ENCODE data around the gene PNRC2. TPM values are rescaled to one million over a fixed set of nuclear protein-coding genes. Genes with fewer than 3 reads are reported as not detected.

The PNRC2 gene, protein sequence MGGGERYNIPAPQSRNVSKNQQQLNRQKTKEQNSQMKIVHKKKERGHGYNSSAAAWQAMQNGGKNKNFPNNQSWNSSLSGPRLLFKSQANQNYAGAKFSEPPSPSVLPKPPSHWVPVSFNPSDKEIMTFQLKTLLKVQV
- polyA plus RNA-seq (2013, experiment 1 of 2; ENCODE audit: insufficient read length) = 50.8 TPM
- polyA plus RNA-seq (2013, experiment 2 of 2; ENCODE audit: insufficient read length) = 57.8 TPM

DNA sequence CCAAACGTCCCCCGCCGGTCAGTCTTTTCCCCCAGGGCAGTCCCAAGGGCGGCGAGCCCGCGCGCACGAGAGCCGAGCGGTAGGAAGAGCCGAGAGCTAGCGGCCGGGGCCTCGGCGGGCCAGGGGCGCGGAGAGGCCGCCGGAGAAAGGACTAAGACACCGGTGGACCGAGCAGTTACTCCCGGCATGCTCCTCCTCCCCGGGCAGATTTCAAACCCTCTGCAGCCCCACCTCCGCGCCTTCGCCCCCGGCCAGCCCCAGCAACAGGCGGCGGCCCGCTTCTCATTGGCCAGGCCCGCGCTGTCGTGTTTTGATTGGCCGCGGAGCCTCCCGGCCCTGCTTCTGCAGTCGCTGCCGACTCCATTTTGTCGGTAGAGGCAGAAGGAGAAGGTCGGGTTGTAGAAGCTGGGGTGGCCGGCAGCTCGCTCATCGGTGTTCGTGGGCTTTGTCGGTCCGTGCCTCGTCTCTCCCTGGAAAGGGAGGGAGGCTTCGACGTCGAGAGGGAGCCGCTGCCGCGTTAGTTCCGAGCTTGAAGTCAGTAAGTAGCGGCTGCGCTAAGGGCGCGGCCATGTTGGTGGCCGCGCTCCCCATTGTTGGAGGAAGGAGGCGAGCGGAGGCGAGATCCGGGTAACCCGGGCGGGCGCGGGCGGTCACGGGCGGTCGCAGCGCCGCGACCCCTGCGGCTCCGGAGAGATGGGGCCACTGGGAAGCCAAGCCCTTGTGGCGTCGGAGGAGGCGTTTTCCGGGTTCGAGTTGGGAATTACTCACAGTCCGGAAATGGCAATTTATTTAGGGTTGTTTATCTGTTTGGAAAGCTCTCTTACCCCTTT lies at the start of gene PNRC2:
Gene PNRC2 (plus strand): TSS at position 368 of the 830 bp plus-strand sequence. CDS start 1,630 bp downstream, outside the sequence.
- peak; percentile 96 for DNase-seq

DNA sequence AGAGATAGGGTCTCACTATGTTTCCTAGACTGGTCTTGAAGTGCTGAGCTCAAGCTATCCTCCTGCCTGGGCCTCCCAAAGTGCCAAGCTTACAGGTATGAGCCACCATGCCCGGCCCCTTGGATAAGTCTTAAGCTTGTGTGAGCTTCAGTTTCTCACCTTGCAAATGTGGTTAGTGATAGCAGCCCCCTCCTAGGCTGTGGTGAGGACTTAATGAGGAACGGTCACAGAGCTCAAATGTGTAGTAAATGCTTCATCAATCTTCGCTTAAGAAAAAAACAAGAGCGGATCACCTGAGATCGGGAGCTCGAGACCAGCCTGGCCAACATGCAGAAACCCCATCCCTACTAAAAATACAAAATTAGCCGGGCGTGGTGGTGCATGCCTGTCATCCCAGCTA lies 49.5 kb upstream of the PNRC2 start:
- DNase-seq = no peak

DNA sequence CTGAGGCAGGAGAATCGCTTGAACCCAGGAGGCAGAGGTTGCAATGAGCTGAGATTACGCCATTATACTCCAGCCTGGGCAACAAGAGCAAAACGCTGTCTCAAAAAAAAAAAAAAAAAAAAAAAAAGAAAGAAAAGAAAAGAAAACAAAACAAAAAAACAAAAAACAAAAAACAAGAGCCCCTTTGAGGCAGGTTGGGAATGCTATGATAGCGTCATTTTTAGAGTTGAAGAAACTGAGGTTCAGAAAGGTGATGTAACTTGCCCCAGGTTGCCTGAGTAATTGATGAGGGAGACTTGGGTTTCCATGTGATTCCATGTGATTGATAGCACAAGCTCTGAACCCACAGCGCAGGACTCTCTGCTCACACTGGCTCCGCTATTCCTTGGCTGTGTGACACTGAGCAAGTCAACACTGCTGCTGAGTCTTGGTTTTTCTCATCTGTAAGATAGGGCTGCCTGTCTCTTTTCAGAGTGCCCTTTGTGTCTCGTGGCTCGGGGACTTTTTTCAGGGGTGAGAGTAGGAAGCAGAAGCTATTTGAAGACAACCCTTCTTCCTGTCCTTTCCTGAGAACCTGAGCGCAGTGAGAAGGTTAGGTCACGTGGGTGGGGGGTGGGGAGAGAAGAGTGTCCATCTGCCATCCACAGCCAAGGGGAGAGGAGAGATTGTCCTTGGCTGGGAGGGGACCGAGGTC lies 48.9 kb upstream of the PNRC2 start:
- DNase-seq = no peak

DNA sequence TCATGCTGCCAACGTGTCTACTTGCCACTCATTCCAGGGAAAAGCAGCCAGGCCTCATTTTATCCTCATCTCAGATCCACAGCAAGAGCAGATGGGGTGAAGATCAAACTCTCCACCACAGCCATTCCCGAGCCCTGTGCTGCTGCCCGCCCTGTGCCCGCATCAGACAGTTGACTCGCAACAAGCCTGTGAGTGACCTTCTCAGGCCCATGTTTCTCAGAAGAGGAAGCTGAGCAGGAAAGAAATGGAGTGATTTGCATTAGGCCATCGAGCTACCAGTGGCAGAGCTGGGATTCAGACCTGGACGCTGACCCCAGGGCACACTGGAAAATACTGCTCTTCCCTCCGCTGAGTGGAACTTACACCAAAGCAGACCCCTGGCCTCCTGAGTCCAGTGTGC lies 47.7 kb upstream of the PNRC2 start:
- DNase-seq = no peak

DNA sequence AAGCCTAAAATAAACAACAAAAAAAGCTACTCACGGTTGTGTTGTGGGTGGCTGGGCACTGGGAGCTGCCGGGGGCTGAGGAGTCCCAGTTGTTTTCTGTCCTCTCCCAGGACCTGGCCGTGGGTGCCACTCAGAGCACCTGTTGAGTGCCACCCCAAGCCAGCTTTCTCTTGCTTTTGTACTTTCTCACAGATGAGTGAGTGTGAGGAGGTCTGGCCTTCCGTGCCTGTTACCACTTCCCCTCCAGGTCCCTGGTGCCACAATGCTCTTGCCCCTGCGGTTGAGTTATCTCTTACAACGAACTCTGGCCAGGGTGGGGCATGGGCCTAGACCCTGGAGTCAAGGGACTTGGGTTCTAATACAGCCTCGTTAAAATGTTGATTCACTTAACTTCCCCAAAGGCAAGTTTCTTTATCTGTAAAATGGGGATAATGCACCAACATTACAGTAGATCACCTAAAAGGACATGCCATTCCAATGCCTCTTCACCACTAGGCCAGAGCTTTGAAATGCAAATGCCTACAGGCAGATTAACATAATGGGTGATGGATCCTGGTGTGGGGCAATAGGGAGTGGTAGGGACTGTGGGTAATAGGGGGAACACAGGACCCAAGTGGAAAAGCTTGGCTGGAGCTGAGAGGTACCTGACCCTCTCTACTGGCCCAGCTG lies 46.3 kb upstream of the PNRC2 start, which contains the start of gene CNR2:
Gene CNR2 (minus strand): TSS at position 151 of the 669 bp plus-strand sequence. CDS start 37,745 bp downstream, outside the sequence.
- no peak for DNase-seq

DNA sequence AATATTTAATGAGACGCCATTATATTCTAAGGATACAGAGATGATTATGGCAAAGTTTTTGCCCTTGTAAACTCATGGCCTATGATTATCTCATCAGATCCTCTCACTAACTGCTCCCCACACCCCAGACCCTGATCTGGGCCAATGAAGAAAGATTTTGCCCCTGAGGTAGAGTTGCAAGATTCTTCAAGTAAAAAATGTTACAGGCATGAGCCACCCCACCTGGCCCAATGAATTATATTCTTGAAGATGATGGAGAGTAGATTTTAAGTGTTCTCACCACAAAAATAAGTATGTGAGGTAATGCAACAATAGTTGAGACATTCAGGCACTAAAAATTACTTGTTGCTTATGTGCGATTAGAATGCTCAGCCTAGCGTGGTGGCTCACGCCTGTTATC lies 44.7 kb upstream of the PNRC2 start:
- DNase-seq = no peak

DNA sequence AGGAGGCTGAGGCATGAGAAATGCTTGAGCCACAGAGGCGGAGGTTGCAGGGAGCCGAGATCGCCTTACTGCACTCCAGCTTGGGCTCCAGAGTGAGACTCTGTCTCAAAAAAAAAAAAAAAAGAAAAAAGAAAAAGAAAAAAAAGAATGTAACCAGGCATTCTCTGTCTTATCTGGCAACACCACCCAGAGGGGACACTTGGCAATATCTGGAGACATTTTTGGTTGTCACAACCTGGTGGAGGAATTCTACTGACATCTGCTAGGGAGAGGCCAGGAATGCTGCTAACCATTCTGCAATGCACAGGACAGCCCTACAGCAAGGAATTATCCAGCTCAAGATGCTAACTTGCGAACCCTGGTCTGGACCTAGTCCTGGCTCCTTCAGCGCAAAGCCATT lies 44.2 kb upstream of the PNRC2 start:
- DNase-seq = no peak

DNA sequence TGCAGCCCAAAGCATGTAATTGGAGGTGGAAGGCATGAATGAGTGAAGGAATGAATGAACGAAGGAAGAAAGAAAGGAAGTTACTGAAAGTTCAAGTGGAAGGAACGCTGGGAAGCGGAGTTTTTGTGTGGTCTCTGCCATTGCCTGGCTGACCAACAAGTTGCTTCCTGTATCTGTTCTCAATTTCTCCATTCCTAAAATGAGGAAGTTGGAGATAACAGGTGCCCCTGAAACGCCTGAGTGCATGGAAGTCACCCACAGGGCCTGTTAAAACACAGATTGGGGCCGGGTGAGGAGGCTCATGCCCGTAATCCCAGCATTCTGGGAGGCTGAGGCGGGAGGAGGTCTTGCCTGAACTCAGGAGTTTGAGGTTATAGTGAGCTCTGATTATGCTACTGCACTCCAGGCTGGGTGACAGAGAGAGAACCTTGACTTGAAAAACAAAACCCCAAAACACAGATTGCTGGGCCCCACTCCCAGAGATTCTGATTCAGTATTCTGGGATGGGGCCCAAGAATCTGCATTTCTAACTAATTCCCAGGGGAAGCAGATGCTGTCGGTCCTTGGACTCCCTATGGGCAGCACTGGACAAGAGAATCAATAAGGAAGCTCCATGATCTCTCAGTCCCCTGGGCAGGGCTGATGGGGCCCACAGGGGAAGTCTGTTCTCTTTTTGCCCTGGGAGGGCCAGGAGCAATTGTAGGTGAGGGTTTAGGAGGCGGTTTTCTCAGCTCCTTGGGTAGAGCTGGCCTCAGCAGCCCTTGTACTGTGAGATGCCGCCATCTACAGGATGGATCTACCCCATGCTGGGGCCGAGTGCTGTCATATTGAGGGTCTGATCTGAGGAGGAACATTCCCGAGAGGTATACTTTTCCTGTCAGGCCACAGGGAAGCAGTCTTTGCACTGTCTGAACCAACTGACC lies 43.2 kb upstream of the PNRC2 start:
- DNase-seq = peak; percentile 54

DNA sequence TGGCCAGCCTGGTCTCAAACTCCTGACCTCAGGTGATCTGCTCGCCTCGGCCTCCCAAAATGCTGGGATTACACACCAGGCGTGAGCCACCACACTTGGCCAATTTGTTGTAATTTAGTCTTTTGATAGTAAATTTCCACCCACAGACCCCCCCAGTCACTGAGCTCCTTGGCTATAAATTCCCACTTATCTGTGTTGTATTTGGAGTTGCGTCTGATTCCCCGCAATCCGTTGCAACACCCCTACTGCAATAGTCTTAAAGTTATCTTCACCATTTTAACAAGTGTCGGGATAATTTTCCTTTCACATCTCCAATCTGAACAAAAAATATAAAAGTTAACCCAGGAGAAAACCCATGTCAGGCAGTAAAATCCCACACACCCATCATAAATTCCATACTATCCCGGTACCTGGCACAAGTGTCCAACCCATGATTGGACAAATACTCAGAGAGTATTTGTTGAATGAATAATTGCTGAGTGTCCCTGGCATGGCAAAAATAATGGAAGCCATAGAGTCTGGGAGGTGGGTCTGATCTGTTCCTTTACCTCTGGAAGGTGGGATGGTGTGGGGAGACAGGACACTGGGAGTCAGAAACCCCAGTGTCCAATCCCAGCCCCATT lies 37.2 kb upstream of the PNRC2 start:
- no peak for DNase-seq

DNA sequence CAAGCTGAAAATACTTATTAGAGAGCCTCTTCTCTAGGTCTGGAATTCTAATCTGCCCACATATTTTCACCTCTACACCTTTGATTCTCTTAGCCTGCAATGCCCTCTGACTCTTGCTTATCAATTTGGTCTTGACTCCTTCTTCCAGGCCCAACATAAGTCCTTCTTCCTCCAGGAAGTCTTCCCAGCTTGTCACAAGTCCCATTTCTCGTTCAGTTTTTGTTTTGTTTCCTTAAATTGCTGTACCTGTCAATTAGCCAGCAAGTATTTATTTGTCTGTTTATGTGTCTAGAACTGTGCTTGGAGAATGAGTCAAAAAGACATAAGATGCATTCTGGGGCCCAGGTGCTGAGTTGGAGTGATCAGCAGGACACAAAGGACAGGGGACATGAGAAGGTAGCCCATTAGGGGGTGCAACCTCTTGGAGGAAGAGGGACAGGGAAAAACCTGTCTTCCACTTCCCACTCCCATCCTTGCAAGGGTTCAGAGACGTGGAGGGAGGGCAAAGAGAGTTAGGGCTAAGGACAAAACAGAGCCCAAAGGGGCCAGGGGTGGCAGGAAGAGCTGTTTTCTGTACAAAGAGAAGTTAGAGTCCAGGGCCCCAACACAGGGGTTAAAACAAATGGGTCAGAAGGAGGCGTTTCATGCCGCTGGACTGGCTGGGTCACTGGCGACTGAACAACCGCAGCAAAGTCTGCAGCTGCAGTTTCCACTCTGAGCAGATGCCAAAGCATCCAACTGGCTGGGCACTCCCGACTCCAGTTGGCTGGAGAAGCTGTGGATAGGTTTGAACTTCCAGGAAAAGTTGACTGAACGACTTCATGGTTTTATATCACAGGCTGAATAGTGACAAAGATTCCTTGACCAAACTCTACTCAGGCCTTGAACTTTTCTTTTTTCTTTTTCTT lies 35.8 kb upstream of the PNRC2 start:
- DNase-seq = no peak

DNA sequence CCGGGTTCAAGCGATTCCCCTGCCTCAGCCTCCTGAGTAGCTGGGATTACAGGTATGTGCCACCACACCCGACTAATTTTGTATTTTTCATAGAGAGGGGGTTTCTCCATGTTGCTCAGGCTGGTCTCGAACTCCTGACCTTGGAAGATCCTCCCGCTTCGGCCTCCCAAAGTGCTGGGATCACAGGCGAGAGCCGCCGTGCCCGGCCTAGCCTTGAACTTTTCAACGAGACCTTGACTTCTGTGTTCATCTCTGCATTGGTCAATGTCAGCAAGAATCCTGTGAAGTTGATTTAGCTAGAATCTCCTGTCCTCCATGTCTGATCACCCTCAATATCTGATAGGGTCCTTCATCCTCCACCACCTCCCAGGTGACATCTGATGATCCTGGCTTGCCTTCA lies 35.0 kb upstream of the PNRC2 start:
- no peak for DNase-seq

DNA sequence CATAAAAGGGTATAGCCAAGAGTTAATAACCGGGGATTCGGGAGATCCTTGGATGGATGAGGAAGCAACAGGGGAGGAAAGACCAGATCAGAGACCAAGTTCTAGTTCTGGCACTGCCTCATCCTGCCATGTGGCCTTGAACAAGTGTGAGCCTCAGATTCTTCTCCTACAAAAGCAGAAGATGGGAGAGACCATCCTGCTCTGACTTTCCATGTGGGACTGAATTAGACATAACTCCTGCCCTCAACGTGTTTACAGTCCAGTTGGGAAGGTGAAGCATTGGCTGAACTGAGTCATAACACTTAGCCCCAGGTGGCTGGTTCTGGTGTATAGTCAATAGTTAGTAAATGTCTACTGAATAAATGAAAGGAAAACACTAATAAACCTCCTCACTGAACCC lies 34.3 kb upstream of the PNRC2 start:
- DNase-seq = no peak

DNA sequence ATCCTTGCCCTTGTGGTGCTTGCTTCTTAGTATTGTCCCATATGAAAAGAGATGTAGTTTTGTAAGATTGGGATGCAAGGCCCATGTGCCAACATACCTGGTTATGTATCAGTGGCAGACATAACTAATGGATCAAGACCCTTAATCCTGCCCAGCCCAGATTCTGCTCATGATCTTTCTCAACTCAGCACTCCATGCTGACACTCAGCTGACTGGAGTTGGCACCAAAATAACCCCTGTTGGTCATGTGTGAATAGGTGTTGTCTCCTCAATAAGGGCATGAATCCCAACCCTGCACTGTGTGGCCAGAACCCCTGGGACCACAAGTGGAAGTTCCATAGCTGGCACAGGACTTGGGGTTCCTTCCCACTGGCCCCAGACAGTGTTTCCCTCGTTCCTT lies 32.5 kb upstream of the PNRC2 start:
- no peak for DNase-seq

DNA sequence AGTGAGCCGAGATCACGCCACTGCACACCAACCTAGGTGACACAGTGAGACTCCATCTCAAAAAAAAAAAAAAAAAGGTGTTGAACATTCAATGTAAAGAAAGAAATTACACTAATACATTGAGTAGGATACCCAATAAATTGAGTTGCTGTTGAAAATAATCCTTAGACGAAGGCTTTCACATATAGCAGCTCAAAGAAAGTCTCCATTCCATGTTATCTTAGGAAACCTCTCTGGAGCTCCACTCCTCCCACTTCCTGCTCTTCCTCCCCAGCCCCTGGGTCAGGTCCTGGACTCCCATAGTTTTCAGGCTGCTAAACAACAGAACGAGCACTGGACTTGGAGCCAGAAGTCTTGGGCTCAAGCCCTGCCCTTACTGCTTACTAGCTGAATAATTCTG lies 30.8 kb upstream of the PNRC2 start:
- DNase-seq = no peak

DNA sequence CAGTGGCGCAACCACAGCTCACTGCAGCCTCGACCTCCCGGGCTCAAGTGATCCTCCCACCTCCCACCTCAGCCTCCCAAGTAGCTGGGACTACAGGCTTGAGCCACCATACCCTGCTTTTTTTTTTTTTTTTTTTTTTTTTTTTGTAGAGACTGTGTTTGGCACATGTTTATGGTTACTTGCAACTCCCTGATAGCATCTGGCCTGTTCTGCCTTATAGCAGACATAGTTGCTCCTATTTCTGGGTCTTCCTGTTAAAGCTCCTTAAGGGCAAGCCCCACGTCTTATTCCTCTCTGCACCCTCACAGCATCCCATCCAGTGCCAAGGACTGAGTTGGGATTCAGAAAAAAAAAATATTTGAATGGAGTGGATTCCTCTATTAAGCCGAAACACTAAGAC lies 29.4 kb upstream of the PNRC2 start:
- DNase-seq = no peak

DNA sequence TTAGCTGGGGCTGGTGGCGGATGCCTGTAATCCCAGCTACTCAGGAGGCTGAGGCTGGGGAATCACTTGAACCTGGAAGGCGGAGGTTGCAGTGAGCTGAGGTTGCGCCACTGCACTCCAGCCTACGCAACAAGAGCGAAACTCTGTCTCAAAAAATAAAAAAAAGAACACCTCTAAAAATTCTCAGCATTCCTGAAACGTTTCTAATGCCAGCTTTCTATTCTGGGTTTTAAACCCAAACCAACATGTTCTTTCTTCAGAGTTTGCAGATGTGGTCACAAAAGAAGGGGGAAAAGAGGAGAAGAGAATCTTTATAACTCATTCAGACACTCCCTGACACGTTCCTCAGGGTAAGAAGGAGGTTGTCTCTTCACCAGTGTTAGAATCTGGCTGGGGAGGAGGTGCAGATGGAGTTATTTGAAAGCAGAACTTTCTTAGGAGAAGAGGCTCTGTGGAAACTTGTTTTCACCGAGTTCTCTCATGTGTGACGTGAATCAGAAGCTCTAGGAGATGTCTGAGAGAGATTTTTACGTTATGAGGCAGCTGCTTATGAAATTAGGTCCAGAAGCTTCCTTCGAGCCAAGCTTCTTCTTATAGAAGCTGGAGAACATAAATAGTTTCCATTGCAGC lies 28.7 kb upstream of the PNRC2 start:
- peak; percentile 52 for DNase-seq

DNA sequence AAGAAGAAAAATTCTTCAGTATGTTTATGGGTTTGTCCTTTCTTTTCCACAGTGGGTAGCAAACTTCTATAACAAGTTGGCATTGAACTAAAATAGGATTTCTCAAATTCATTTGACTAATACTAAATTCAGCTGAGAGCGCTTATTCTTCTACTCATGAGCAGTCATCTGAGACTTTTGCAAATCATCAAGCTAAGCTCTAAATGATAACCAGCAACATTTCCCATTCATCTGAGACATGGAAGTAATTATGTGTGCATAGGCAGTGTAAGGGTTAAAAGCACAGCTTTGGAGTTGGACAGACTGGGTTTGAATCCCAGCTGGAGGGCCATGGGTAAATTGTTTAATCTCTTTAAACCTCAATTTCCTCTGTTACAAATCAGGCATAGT lies 28.1 kb upstream of the PNRC2 start:
- DNase-seq = no peak

DNA sequence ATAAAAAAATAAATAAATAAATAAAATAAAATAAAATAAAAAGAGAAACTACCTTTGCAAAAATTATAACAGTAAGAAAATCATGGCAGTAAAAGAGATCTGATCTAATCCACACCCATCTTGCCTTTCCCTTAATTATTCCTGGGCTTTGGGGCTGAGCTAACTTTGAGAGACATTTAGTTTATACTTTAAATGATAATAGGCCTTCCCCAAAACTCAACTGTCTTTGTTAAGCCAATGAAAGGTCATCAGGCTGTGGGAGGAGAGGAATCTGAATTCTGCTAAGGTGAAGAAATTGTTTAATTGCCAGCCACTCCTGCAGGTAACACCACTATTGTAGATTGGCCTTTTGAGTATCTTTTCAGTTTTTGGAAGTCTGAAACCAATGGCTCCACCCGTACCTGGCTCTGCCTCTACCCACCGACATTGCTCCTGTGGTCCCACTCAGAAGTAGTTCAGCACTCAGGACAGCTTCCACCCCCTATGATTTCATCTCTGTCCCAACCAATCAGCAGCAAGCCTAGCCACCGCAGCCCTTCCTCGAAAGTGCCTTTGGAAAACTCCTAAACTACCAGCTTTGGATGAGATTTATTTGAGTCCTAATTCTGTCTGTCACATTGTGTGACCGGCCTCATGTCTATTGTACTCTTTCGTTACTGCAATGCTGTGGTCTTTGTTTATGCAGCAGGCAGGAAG lies 23.0 kb upstream of the PNRC2 start:
- peak; percentile 17 for DNase-seq

DNA sequence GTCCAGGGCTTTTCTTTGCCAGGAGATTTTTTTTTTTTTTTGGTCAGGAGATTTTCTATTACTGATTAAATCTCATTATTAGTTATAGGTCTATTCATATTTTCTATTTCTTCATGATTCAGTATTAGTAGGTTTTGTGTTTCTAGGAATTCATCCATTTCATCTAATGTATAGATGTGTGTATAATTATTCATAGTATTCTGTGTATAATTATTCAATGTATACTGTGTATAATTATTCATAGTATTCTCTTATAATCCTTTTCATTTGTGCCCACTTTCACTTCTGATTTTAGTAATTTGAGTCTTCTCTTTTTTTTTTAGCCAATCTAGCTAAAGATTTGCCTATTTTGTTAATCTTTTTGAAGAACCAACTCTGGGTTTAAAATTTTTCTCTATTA lies 12.3 kb upstream of the PNRC2 start:
- no peak for DNase-seq
